Measurements from ENCODE around the gene FASTK.

FASTK gene

DNA sequence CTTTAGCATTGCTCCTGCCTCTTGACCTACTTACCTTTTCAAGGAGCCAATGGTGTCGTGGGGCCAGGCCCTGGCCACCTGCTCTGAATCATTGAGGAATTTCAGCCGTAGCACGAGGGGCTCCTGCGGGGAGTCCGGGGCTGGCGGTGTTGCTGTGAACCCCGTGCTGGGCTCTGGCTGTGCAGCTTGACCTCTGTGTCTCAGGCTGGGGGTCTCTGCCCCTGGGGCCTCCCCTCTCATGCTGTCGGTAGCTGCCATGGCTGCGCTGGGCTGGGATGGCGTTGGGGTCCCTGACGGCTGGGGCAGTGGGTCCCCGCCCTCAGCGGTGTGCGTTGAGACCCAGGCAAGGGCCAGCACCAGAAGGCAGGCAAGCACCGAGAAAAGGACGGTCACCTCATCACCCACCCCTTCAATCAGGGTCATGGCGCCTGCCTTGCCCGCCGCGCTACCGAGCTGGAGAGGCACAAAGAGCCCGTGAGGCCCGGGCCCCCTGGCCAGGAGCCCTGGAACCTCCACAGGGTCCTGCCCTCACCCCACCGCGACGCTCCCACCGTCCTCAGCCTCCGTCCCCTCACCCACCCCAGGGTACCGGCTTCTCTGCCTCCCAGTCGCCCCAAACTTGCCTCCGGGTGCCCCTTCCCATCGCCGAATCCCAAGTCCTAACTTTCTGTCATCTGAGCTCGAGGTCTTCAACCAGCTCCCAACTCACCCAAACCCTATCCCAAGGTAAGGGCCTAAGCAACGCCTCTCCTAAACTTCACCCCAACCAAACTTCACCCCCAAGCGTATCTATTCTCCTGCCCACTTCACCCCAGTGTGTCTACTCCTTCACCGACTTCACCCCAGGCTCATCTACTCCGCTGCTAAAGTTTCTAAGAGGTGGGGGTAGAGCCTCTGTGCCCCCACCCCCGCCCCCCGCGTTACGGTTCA lies 1.8 kb upstream of the FASTK start:
- TF ChIP-seq, protein P1, sequence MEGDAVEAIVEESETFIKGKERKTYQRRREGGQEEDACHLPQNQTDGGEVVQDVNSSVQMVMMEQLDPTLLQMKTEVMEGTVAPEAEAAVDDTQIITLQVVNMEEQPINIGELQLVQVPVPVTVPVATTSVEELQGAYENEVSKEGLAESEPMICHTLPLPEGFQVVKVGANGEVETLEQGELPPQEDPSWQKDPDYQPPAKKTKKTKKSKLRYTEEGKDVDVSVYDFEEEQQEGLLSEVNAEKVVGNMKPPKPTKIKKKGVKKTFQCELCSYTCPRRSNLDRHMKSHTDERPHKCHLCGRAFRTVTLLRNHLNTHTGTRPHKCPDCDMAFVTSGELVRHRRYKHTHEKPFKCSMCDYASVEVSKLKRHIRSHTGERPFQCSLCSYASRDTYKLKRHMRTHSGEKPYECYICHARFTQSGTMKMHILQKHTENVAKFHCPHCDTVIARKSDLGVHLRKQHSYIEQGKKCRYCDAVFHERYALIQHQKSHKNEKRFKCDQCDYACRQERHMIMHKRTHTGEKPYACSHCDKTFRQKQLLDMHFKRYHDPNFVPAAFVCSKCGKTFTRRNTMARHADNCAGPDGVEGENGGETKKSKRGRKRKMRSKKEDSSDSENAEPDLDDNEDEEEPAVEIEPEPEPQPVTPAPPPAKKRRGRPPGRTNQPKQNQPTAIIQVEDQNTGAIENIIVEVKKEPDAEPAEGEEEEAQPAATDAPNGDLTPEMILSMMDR (IDR thresholded peaks at IDR 0.05), result no peak

DNA sequence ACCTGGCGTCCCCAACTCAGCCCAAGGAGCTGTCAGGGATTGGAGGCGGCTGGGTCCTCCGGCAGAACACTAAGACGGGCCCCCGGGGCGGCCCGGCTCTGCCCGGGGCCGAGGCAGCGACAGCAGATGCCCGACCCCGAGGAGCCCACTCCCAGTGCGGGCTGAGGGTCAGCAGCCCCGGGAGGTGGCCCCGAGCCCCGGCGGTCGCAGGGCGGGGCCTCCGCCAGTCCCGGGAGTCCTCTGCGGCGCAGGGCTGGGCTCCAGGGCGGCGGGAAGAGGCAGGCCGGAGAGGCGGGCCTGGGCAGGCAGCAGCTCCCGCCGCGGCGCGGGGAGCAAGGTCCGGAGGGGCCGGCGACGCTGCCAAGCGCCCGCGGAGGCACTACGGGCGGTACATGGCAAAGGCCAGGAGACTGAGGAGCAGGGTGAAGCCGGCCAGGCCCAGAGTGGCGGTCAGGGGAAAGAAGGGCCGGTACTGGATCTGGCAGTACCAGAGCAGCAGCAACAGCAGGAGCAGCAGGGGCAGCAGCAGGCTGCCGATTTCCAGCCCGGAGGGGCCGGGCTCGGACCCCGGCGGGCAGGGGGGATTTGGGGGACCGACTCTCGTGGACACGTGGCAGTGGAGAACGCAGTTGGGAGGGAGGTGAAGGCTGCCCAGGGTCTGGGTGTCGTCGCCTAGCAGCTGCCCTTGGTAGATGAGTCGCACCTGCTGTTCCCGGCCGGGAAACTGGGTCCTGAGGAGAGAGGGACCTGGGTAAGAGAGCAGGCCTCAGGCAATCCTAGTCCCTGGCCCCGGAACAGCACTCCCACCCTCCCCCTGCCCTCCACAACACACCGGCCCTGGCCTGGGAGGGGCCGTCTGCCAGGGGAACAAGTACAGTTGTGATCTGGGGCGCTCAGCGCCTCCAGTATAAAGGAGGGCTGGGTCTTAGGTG lies 827 bp upstream of the FASTK start:
- TF ChIP-seq, protein P1 (IDR thresholded peaks at IDR 0.05), result no peak

DNA sequence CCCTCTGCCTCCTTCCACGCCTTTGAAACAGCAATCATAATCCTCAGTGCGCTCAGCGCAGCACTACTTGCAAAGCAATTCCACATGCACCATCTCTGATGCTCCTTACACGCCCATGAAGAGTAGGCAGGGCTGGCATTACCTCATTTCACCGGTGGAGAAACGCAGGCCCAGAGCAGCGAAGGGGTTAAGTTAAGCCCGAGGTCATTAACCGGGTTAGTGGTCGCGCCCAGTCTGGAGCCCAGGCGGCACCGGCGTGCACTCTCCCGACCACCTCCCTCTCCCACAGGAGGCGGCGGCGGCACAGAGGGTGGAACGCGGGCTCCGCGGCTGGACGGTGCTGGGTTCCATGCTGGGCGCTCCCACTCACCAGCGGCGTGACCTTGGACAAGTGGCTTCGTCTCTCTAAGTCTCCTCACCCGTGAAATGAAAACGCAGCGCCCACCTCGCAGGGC lies 515 bp downstream of the FASTK start:
- TF ChIP-seq, protein P1 (IDR thresholded peaks at IDR 0.05), result no peak

DNA sequence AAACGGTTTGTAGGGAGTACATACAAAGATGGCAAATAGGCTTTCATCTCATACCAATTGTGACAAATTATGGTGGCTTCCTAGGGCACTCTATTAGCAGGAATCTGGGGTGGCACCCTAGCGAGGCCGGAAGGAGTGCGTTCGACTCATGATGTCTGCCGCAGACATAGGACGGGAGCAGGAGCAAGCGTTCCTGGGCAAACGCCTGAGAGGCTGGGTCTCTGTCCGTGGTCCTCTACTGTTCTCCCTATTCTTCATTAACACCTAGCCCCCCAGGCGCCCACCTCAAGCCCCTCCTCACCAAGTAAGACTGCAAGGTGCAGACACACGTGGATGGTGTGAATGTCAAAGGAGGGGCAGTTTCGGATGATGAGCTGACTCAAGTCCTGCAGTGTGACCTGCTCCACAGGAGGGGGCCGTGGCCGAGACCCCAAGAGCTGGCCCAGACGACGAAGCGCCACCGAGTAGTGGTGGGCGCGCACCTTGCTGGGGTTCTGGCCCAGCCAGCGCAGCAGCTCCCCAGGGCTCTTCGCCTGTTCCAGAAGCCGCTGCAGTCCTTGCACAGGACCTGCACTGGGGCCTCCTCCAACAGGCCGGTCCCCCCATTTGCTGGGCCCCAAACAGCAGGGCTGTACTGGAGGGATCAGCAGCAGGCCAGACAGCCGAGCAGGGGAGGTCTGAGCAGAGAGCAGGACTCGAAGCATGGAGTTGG lies 1.3 kb downstream of the FASTK start:
- TF ChIP-seq, protein P1 (IDR thresholded peaks at IDR 0.05), result no peak

DNA sequence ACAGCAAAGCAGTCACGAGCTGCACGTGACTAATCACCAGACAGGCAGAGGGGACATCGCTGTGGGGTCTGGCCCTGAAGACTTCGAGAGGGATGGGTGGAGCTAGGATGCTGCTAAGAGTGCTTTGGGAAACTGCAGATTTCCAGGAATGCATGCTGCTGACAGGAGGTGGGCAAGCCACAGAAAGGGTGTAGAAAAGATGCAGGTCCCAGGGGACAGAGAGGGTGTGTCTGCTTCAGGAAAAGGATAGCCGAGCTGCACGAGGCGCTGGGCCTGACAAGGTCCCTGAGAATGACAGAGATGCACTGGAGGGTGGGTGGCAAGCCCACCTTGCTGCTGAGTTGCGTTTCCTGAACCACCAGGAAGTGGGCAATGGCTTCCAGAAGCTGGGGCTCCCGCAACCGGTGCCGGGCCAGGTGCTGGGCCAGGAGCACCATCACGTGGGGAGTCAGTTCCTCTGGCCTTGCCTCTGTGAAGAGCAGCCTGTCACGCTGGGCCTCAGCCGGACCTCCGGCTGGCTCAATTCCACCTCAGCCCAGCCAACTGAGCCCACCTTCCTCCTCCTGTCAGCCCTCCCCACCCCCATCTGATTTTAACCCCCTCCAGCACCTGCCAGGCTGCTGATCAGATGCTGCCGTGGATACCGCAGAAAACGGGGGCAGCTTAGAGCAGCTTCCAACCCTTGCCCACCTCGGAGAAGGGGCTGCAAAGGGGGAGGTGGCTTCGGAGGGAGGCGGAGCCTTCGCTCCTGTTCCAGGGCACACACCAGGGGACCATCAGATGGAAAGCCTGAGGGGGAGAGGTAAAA lies 2.2 kb downstream of the FASTK start:
- TF ChIP-seq, protein P1 (IDR thresholded peaks at IDR 0.05), result no peak

DNA sequence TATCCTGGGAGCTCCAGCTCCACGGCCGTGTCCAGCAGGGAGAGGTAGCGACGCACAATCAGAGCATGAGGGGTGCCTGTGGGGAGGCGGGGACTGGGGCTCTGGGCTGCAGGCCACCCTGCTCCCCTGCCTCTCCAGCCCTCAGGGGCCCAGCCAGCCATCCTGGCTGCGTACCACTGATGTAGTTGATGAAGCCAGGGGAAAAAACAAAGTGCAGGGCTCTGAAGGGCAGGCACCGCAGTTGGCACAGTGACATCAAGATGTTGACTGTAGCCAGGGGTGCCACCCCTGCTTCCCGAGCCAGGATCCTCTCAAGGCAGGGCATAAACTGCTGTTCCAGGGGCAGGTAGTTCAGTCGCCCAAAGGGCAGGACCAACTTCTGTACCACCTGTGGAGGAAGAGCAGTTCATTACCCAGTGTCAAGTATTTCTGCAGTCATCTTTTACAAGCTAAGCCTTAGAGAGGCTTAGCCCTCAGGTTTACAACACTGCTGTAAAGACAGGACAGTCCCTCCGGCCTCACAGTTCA lies 2.8 kb downstream of the FASTK start:
- TF ChIP-seq, protein P1 (IDR thresholded peaks at IDR 0.05), result no peak
